ENCODE data around the gene PRKCQ. TPM values are rescaled to one million over a fixed set of nuclear protein-coding genes. Genes with fewer than 3 reads are reported as not detected.

PRKCQ gene
- total and polyA plus RNA-seq, 2 of the 8 experiments (the other 6 are each of a cell fraction or from before 2014, with no cell fraction given) = 9.1 to 22.6 TPM

DNA sequence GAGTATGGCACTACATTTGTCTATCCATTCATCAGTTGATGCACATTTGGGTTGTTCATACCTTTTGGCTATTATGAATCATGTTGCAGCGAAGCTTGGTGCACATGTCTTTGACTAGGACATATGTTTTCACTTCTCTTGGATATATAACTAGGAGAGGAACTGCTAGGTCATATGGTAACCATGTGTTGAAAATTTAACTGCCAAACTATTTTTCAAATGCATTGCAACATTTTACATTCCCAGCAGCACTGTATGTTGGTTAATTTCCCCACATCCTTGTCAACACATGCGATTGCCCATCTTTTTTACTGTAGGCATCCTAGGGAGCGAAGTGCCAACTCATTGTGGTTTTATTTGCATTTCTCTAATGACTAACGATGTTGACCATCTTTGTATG is 183.4 kb downstream of the PRKCQ start:
- no peak for FAIRE-seq
- H3K23me2 ChIP-seq (ENCODE audit: low read depth, low read length) = no peaks in the 10 kb centered on the region
- no peak overlapping the region for H3K18ac ChIP-seq (ENCODE audit: extremely low read depth, low read length)
- no peak overlapping the region for H2BK120ac ChIP-seq (replicated peaks; ENCODE audit: low read depth, low read length)
- H3K4me2 ChIP-seq (ENCODE audit: insufficient read depth in 1 of 2, low read depth in 2 of 2, low read length in 2 of 2) = no peak overlapping the region
- no peak overlapping the region for H4K8ac ChIP-seq (ENCODE audit: extremely low read depth, insufficient read depth, low read length)
- H2BK12ac ChIP-seq (ENCODE audit: low read depth, low read length) = no peak overlapping the region
- H3K9ac ChIP-seq (replicated peaks in 1 of 4; ENCODE audit: extremely low read depth in 1 of 4, low read depth in 3 of 4, low read length in 3 of 4) = no peak overlapping the region
- no peak overlapping the region for H2BK15ac ChIP-seq (ENCODE audit: low read length)
- no peak overlapping the region for H2AK5ac ChIP-seq (ENCODE audit: low read depth, low read length)
- no peak for DNase-seq (ENCODE audit: low read depth in 1 of 2, low spot score in 2 of 2)
- WGBS, 2 experiments (ENCODE audit: extremely low coverage in 1 of 2, insufficient coverage in 1 of 2, insufficient read length in 1 of 2, insufficient replicate concordance in 2 of 2, low coverage in 1 of 2, low lambda C conversion rate in 2 of 2, missing lambda C conversion rate in 1 of 2) = 92% methylated on average over 4 of the region's 4 CpGs; no CpG with 5 or more reads in 1 of the 2 experiments
- H4K5ac ChIP-seq (ENCODE audit: insufficient read length, low read depth, low read length) = no peak overlapping the region
- H3K79me1 ChIP-seq (ENCODE audit: low read depth, low read length) = no peaks in the 10 kb centered on the region
- no peak overlapping the region for H3K4ac ChIP-seq (replicated peaks; ENCODE audit: insufficient read length, low read depth, low read length)
- H3K79me2 ChIP-seq (ENCODE audit: control insufficient read depth in 1 of 2, insufficient read depth in 2 of 2, low read length in 2 of 2) = no peaks in the 10 kb centered on the region
- H3K56ac ChIP-seq (replicated peaks; ENCODE audit: insufficient read length, low read depth, low read length) = no peak overlapping the region
- no peaks in the 10 kb centered on the region for H3K27me3 ChIP-seq (replicated peaks in 1 of 4; ENCODE audit: control insufficient read depth in 3 of 4, extremely low read depth in 1 of 4, insufficient read depth in 3 of 4, low read length in 3 of 4)
- no peaks in the 10 kb centered on the region for H4K20me1 ChIP-seq (replicated peaks in 1 of 2; ENCODE audit: control insufficient read depth in 1 of 2, insufficient read depth in 2 of 2, low read length in 2 of 2)
- POLR2A ChIA-PET (ENCODE audit: partially characterized antibody) = no interaction called here
- H2BK5ac ChIP-seq (ENCODE audit: low read depth, low read length) = no peak overlapping the region
- no peak overlapping the region for H3K14ac ChIP-seq (ENCODE audit: insufficient read length)
- H3K36me3 ChIP-seq (ENCODE audit: control insufficient read depth in 2 of 4, insufficient read depth in 4 of 4, low read length in 3 of 4) = no peaks in the 10 kb centered on the region
- H3K9me3 ChIP-seq (ENCODE audit: insufficient read depth in 2 of 2, low read depth in 1 of 2, low read length in 1 of 2) = no peaks in the 10 kb centered on the region
- no peak overlapping the region for H2AFZ ChIP-seq (ENCODE audit: low read length)
- no peak overlapping the region for H2BK20ac ChIP-seq (ENCODE audit: low read length)
- H4K91ac ChIP-seq (replicated peaks; ENCODE audit: insufficient read length, low read length) = no peak overlapping the region
- H3K27ac ChIP-seq (ENCODE audit: low read depth, low read length) = no peak overlapping the region
- no peak overlapping the region for H3K4me3 ChIP-seq (ENCODE audit: extremely low read depth in 1 of 4, insufficient read depth in 2 of 4, low read depth in 3 of 4, low read length in 4 of 4)
- CTCF ChIA-PET (ENCODE audit: partially characterized antibody) = interaction anchor here (1.4 to 2.9 kb wide), 3 partner anchors 9 to 13 kb away, joined by 4 to 17 read pairs (median 4); no protein-coding TSS in a partner anchor
- H3K23ac ChIP-seq (ENCODE audit: insufficient read length) = no peak overlapping the region
- no peaks in the 10 kb centered on the region; a peak in 2 of 7 replicates for H3K4me1 ChIP-seq (replicated peaks in 1 of 4; ENCODE audit: control insufficient read depth in 3 of 4, insufficient read depth in 4 of 4, low read length in 3 of 4)
- TF ChIP-seq CTBP2 (IDR thresholded peaks at IDR 0.05; ENCODE audit: borderline replicate concordance, insufficient read depth, insufficient read length, low read length) (no peak), KDM5A (IDR thresholded peaks at IDR 0.05; ENCODE audit: low read length) (no peak), SUZ12 (IDR thresholded peaks at IDR 0.05; ENCODE audit: low read length) (no peak), JUND (IDR thresholded peaks at IDR 0.05; ENCODE audit: low read length) (no peak), KDM4A (IDR thresholded peaks at IDR 0.05; ENCODE audit: low read depth, low read length, severe bottlenecking) (no peak), CBX8 (IDR thresholded peaks at IDR 0.05; ENCODE audit: borderline replicate concordance, low read depth, low read length) (no peak), EZH2 (IDR thresholded peaks at IDR 0.05; ENCODE audit: low read depth, low read length, severe bottlenecking) (no peak), GTF2F1 (IDR thresholded peaks at IDR 0.05; ENCODE audit: borderline replicate concordance, low read depth, low read length) (no peak), POLR2A (IDR thresholded peaks at IDR 0.05; ENCODE audit: control extremely low read depth in 1 of 2, low read depth in 2 of 2, low read length in 2 of 2) (no peak), SIRT6 (IDR thresholded peaks at IDR 0.05; ENCODE audit: low read length) (no peak)
- TF ChIP-seq, protein P1, sequence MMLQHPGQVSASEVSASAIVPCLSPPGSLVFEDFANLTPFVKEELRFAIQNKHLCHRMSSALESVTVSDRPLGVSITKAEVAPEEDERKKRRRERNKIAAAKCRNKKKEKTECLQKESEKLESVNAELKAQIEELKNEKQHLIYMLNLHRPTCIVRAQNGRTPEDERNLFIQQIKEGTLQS (IDR thresholded peaks at IDR 0.05; ENCODE audit: insufficient read depth, low read depth, low read length) = no peak
- TF ChIP-seq, protein P2, sequence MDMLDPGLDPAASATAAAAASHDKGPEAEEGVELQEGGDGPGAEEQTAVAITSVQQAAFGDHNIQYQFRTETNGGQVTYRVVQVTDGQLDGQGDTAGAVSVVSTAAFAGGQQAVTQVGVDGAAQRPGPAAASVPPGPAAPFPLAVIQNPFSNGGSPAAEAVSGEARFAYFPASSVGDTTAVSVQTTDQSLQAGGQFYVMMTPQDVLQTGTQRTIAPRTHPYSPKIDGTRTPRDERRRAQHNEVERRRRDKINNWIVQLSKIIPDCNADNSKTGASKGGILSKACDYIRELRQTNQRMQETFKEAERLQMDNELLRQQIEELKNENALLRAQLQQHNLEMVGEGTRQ (IDR thresholded peaks at IDR 0.05; ENCODE audit: low read length) = no peak
